G401 (cell line): ENCODE measurements around the gene PARK7. TPM values are rescaled to one million over a fixed set of nuclear protein-coding genes. Genes with fewer than 3 reads are reported as not detected.
A peak's percentile ranks its signal among the peaks of the same experiment; 100 is the strongest.
"Not testable (repeated sequence)": the region's sequence is repeated elsewhere in the genome, so short reads cannot be mapped to it uniquely, and the experiment has no call there.

ENCODE experiments used
- DNase-seq: peaks from one replicate; pipeline ENCODE4 v3.0.0-alpha.2; 2015; ENCODE audit warnings: low spot score
- in situ Hi-C: cut with HindIII; loops from 2 replicates; pipeline ENCODE4 v1.10.0; 2016; ENCODE audit warnings: low sequenced_read_pairs, mixed read lengths
- total RNA-seq: library from RNA; depleted of rRNA; stranded (reverse); fragments of >200 nt; shearing (Covaris generic); gene quantifications from 2 replicates; pipeline ENCODE4 v1.2.3, GENCODE V29; 2014; rRNA removed

The PARK7 gene
- total RNA-seq = 487 and 504 TPM in 2 replicates

- in situ Hi-C loops = no loop called here
- peak; percentile 99 for DNase-seq
These were observed at the start of gene PARK7 for GRCh38 chr1:7961216-7962013. TSS of gene PARK7 (plus strand) at chr1:7961711. CDS start at chr1:7962786, 1,075 bp downstream.

GRCh38 chr1:7912145-7912544, 49.4 kb upstream of the PARK7 start:
- in situ Hi-C loops = no loop called here
- DNase-seq = no peak

DNA sequence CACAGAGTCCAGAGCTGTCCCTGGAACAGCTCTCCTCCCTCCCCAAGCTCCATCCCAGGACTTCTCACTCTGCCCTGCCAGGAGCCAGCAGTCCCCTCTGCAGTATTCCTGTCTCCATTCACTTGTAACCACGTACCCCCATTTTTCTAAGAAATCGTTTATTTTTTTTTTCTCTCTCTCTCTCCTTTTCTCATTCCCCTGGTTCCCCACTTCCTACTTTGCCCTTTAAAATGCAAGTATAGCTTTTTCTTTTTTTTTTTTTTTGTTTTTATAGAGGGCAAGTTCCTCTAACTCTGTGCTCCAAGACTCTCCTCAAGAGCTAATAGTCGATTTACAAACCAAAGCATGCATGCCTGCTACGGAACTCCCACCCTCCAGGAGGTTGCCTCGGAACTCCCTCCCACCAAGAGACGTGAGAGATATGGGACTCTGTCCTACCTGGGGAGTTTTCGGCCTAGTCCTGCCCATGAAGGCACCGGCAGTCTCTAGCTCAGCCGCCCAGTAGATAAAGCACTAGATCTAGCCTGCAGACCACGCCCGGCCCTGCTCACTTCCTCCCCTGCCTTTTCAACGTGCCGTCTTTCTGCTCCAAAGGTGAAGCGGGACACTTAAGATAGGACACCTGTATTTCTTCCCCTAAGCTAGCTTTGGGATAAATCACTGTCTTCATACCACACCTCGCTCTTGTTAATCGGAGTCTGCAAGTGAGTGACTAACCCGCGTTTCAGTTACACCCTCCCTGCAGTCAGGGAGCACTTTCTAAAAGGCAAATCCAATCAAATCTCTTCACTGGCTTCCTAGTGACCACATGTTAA, 48.6 kb upstream of the PARK7 start:
- no peak for DNase-seq
- in situ Hi-C loops = no loop called here

- DNase-seq = no peak
- in situ Hi-C loops = no loop called here
These were observed 45.5 kb upstream of the PARK7 start for GRCh38 chr1:7915826-7916500.

- in situ Hi-C loops = no loop called here
These were observed 45.0 kb upstream of the PARK7 start for GRCh38 chr1:7916501-7916830.

DNA sequence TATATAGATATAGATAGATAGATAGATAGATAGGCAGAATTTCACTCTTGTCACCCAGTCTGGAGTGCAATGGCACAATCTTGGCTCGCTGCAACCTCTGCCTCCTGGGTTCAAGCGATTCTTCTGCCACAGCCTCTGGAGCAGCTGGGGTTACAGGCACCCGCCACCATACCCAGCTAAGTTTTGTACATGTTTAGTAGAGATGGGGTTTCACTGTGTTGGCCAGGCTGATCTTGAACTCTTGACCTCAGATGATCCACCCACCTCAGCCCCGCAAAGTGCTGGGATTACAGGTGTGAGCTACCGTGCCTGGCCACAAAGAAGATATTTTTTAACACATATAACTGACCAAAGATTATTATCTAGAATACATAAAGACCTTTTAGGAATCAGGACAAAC, 43.5 kb upstream of the PARK7 start:
- DNase-seq, in situ Hi-C loops: not testable (repeated sequence)

More at GRCh38 chr1:7916501-7916830, 45.0 kb upstream of the PARK7 start:
- DNase-seq = no peak

DNA sequence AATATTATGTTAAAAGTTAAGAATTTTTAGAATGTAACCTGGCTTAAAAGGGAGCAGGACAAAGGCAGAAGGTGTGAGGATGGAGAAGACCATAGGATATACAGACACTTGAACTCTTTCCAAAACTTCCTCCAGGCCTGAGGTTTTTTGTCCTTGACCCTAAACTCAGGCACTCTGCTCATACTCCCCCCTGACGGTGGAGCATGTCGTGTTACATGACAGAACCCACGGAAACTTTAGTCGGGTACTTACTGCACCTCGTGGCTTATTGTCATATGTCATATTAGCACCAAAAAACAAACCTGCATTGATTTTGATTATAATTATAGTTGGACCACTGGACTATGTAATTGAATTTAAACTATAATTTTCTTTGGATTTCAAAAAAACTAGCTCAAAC, 41.6 kb upstream of the PARK7 start:
- in situ Hi-C loops = no loop called here
- DNase-seq = no peak

DNA sequence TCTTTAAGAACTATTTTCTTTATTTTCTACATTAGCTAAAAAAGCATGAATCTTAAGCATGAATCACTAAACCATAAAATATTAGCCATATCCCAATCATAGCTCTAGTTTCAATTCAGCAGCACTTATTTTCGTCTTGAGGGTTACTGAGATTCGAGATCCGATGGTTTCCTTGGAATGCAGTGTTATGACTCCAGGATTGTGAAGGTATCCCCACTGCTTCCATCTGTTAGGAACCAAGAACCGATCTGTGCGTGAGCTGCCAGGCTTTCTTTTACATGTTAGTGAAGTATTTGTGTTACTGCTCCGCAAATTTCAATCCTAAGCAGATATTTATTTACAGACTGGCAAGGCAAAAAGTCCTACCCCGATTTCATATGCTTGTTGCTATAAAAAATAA, 39.7 kb upstream of the PARK7 start:
- DNase-seq = peak; percentile 75
- in situ Hi-C loops = no loop called here

DNA sequence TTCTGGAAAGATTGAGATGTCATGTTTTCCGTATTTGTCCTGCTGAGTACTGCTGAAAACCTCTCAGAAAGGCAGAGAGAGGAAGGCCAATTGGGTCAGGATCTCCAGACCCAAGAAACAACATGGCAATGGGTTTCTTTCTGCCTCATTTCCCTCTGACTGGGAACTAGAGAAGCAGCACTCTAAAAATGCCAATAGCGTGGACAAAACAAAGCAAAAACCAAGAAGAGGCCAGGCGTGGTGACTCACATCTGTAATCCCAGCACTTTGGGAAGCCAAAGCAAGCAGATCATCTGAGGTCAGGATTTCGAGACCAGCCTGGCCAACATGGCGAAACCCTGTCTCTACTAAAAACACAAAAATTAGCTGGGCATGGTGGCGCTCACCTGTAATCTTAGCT, 39.2 kb upstream of the PARK7 start:
- in situ Hi-C loops = no loop called here
- no peak for DNase-seq

DNA sequence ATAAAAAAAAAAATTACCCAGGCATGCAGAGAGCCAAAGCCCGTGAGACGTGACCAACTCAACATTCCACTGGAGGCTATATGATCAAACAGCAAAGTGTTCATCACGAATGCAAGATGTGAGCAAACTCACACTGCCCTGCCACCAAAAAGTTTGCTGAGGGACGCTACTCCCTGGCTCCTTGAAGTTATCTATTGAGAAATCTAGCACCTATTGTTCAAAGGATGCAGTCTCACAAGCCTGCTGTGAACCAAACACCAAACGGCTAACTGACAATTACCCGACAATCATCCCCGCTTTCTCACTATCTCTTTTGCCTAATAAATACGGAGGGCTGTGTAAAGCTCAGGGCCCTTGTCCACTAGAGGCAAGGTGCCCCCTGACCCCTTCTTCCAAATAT, 34.5 kb upstream of the PARK7 start:
- in situ Hi-C loops, DNase-seq: not testable (repeated sequence)

DNA sequence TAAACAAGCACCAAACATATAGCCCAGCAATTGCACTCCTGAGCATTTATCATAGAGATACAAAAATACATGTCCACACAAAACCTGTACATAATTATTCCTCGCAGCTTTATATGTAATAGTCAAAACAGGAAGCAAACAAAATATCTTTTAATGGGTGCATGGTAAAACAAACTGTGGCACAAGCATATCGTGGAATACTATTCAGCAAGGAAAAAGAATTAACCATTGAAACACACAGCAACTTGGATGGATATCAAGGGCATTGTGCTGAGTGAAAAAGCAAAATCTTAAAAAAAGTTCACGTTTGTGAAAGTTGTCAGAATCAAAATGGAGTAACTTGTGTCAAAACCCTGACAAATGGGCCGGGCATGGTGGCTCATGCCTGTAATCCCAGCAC, 33.3 kb upstream of the PARK7 start:
- no peak for DNase-seq
- in situ Hi-C loops = no loop called here

DNA sequence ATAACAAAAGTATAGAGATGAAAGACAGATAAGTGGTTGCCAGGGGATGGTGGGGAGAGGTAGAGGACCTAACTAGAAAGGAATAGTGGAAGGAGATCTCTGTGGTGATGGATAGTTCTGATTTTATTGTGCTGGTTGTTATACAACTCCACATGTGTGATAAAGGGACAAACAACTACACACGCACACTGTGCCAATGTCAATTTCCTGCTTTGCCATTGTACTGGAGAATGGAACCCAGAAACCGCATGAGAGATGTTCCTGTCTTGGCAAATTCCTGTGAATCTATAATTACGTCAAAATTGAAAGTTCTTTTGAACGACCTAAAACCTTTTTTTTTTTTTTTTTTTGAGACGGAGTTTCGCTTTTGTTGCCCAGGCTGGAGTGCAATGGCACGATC, 31.9 kb upstream of the PARK7 start:
- in situ Hi-C loops = no loop called here
- DNase-seq = no peak

DNA sequence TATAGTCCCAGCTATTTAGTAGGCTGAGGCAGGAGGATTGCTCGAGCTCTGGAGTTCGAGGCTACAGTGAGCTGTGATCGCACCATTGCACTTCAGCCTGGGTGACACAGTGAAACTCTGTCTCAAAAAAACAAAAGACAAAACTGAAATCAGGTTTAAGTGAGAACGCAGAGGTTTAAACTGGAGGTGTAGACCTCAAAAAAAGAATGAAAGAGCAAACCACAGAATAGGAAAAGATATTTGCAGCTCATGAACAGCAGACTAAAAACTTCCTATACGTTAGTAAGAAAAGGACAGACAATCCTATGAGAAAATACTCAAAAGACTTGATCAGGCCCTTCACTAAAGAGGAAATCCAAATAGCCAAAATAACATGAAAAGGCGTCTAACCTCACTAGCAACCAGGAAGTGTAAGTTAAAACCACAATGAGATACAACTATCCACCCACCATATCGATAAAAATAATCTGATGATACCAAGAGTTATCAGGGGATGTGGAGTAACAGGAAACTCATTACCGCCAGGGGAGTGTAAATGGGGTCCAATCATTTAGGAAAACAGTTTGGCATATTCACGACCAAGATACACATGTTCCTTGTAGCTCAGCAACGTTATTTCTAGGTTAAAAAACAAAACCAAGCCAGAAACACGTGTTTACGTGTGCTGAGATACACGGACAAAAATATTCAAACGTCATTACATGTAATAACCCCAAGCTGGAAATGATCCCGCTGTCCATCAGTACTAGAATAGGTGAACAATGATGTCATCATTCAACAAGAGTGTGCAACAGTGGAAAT, 30.7 kb upstream of the PARK7 start:
- DNase-seq = no peak
- in situ Hi-C loops = no loop called here

- DNase-seq = no peak
- in situ Hi-C loops = no loop called here
These were observed 30.1 kb upstream of the PARK7 start for GRCh38 chr1:7931446-7931812.

DNA sequence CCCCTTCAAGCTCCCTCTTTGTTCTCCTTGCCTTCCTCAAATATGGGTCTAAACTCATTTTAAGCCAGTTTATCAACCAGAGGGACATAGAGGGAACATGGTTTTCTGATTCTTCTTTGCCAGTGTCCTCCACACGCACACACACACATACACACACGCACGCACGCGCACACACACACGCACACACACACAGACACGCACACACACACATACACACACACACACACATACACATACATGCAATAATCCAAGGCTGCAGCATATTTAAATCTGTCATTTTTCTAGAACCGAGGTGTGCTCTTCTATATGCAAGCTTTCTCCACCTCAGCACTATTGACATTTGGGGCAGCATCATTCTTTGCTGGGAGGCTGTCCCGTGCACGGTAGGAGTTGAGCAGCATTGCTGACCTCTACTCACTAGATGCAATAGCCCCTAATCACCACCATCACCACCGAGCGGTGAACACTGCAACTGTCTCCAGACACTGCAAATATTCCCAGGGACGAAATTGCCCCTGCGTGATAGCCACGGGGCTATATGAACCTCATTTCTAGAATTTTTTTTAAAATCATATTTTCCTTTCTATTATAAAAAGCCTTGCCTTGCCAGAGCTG, 28.9 kb upstream of the PARK7 start:
- DNase-seq = no peak
- in situ Hi-C loops = no loop called here

DNA sequence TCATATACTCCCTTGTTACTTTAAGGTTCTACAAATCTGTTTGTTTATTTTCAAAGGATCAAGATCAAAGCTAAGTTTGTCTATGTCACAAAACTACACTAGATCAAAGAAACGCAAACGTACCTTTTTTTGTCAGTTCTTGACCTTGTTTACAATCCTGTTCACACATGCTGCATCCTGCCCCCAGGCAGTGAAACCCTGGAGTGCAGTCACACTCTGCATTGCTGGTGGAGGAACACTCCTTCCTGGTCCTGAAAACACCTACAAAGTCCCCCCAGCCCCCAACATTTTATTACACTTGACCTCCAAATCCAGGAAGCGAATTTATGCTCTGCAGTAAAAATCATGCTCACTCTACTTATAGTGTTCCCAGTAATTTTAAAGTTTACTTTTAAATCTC, 23.4 kb upstream of the PARK7 start:
- in situ Hi-C loops = no loop called here
- DNase-seq = no peak

GRCh38 chr1:7940034-7940433, 21.5 kb upstream of the PARK7 start:
- no peak for DNase-seq
- in situ Hi-C loops = no loop called here

GRCh38 chr1:7940745-7941436, 20.6 kb upstream of the PARK7 start, which contains the start of gene TNFRSF9:
TSS of gene TNFRSF9 (minus strand) at chr1:7940839. CDS start at chr1:7939994, 845 bp downstream.
- DNase-seq = no peak
- in situ Hi-C loops = no loop called here
